ENCODE data around the gene HIRA. TPM values are rescaled to one million over a fixed set of nuclear protein-coding genes. Genes with fewer than 3 reads are reported as not detected.

The HIRA gene
- total and polyA plus RNA-seq, 9 of the 15 experiments (the other 6 are each of a cell fraction or from before 2014, with no cell fraction given), result 0.96 to 132 (median 58.4) TPM

DNA sequence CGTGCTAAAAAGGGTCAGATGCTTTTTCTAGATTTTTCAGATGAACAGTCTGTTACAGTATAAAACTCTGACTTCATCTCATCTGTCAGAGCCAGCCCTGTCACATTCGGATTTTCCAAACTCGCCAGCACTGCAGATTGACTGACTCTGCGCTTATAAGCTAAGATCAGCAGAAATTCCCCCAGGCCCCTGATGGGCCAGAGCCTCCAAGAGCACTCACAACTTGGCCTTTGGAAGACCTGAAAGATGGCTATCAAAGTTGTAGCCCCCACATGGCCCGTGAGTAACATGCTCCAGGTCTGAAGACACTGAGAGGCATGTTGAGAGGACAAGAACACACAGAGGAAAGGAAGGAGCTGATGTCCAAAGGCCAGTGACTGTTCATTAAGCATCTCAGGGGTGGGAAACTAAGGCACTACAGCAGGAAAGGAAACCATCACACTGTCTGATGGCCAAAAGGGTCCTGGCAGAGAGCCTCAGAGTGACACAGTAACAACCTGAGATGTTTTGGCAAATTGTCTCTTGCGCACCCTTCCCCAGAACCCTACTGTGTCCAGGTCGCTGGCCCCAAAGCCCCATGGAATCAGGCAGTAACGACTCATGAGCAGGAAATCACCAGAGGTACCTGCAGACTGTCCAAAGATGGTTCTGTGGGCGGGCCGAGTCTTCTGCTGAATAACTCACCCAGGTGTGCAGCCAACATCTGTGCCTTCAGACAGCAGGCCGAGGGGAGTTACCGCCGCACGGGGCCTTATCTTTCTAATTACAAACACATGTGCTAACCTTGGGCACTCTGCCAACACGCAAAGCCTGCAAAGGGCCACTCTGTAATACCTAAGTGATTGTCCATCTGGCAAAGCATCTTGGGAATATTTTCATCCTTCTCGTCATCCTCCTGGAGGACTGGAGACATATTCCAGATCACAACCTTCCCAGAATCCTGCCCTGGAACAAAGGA is 23.6 kb downstream of the HIRA start (continued):
- TF ChIP-seq CEBPG (CRISPR knock-in tag; IDR thresholded peaks at IDR 0.05), result no peak
- no peak for TF ChIP-seq CEBPG (tag; conservative IDR thresholded peaks at IDR 0.05 in 1 of 2, IDR thresholded peaks at IDR 0.05 in 1 of 2)
- TF ChIP-seq, protein P1, sequence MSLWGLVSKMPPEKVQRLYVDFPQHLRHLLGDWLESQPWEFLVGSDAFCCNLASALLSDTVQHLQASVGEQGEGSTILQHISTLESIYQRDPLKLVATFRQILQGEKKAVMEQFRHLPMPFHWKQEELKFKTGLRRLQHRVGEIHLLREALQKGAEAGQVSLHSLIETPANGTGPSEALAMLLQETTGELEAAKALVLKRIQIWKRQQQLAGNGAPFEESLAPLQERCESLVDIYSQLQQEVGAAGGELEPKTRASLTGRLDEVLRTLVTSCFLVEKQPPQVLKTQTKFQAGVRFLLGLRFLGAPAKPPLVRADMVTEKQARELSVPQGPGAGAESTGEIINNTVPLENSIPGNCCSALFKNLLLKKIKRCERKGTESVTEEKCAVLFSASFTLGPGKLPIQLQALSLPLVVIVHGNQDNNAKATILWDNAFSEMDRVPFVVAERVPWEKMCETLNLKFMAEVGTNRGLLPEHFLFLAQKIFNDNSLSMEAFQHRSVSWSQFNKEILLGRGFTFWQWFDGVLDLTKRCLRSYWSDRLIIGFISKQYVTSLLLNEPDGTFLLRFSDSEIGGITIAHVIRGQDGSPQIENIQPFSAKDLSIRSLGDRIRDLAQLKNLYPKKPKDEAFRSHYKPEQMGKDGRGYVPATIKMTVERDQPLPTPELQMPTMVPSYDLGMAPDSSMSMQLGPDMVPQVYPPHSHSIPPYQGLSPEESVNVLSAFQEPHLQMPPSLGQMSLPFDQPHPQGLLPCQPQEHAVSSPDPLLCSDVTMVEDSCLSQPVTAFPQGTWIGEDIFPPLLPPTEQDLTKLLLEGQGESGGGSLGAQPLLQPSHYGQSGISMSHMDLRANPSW (CRISPR knock-in tag; IDR thresholded peaks at IDR 0.05), result 0 out of 2 replicates have a peak, but pooled peaks have one; percentile 67
- TF ChIP-seq BRD9 (IDR thresholded peaks at IDR 0.05; ENCODE audit: low read depth, partially characterized antibody), result no peak
- TF ChIP-seq SIN3A (IDR thresholded peaks at IDR 0.05; ENCODE audit: borderline replicate concordance in 2 of 2, control insufficient read depth in 1 of 2, low read depth in 2 of 2, low read length in 2 of 2), result no peak; a peak in 1 of 4 replicates
- no peak for TF ChIP-seq ZNF561 (CRISPR knock-in tag; conservative IDR thresholded peaks at IDR 0.05)
- no peak for TF ChIP-seq KAT2B (IDR thresholded peaks at IDR 0.05; ENCODE audit: low read depth, low read length)
- peak; percentile 73 for TF ChIP-seq PHB2 (IDR thresholded peaks at IDR 0.05; ENCODE audit: low read depth)
- no peak for TF ChIP-seq ZNF586 (CRISPR knock-in tag; conservative IDR thresholded peaks at IDR 0.05)
- TF ChIP-seq PURB (CRISPR knock-in tag; IDR thresholded peaks at IDR 0.05; ENCODE audit: low read depth), result no peak
- TF ChIP-seq CBX3 (IDR thresholded peaks at IDR 0.05; ENCODE audit: borderline replicate concordance in 1 of 2, low read length in 2 of 2), result peak in 1 of 2 experiments; percentile 80; a peak in 1 of 3 replicates
- TF ChIP-seq ILF3 (IDR thresholded peaks at IDR 0.05; ENCODE audit: borderline replicate concordance), result no peak
- TF ChIP-seq TRIM24 (IDR thresholded peaks at IDR 0.05), result peak; percentile 97
- TF ChIP-seq RBM14 (IDR thresholded peaks at IDR 0.05; ENCODE audit: borderline replicate concordance, insufficient read depth, low read depth, low read length), result no peak
- TF ChIP-seq, protein P2, sequence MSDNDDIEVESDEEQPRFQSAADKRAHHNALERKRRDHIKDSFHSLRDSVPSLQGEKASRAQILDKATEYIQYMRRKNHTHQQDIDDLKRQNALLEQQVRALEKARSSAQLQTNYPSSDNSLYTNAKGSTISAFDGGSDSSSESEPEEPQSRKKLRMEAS (CRISPR knock-in tag; IDR thresholded peaks at IDR 0.05), result no peak
- no peak for TF ChIP-seq KAT7 (CRISPR knock-in tag; IDR thresholded peaks at IDR 0.05; ENCODE audit: borderline replicate concordance)
- peak; percentile 26; the same call in 1 of the 2 replicates for TF ChIP-seq HSF4 (CRISPR knock-in tag; IDR thresholded peaks at IDR 0.05; ENCODE audit: borderline replicate concordance)
- TF ChIP-seq PHB (CRISPR knock-in tag; IDR thresholded peaks at IDR 0.05), result no peak
- peak; percentile 91 for TF ChIP-seq HDGF (IDR thresholded peaks at IDR 0.05)
- TF ChIP-seq, protein P3, sequence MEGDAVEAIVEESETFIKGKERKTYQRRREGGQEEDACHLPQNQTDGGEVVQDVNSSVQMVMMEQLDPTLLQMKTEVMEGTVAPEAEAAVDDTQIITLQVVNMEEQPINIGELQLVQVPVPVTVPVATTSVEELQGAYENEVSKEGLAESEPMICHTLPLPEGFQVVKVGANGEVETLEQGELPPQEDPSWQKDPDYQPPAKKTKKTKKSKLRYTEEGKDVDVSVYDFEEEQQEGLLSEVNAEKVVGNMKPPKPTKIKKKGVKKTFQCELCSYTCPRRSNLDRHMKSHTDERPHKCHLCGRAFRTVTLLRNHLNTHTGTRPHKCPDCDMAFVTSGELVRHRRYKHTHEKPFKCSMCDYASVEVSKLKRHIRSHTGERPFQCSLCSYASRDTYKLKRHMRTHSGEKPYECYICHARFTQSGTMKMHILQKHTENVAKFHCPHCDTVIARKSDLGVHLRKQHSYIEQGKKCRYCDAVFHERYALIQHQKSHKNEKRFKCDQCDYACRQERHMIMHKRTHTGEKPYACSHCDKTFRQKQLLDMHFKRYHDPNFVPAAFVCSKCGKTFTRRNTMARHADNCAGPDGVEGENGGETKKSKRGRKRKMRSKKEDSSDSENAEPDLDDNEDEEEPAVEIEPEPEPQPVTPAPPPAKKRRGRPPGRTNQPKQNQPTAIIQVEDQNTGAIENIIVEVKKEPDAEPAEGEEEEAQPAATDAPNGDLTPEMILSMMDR (IDR thresholded peaks at IDR 0.05 in 2 of 3, conservative IDR thresholded peaks at IDR 0.05 in 1 of 3; ENCODE audit: insufficient read depth in 2 of 3, low read depth in 1 of 3, low read length in 3 of 3), result peak in 1 of 3 experiments; percentile 3; a peak in 1 of 6 replicates
- TF ChIP-seq TBL1XR1 (IDR thresholded peaks at IDR 0.05; ENCODE audit: low read length in 2 of 2), result peak; percentile 71 to 93; a peak in 3 of 4 replicates
